Measurements from ENCODE around the gene INPP4A.

The INPP4A gene

GRCh38 chr2:98436734-98437133 lies 7.9 kb upstream of the INPP4A start:
- DNase-seq (ENCODE audit: low read depth), result no peak

- no peak for DNase-seq (ENCODE audit: low read depth)
Measured at GRCh38 chr2:98438190-98439133, 6.2 kb upstream of the INPP4A start.

GRCh38 chr2:98441706-98442450 lies 2.8 kb upstream of the INPP4A start:
- no peak for DNase-seq (ENCODE audit: low read depth)

GRCh38 chr2:98442488-98442887 lies 2.2 kb upstream of the INPP4A start:
- DNase-seq (ENCODE audit: low read depth), result no peak

GRCh38 chr2:98445177-98445682 lies 572 bp downstream of the INPP4A start:
- DNase-seq (ENCODE audit: low read depth), result no peak

GRCh38 chr2:98445683-98446581 lies 1.3 kb downstream of the INPP4A start:
- DNase-seq (ENCODE audit: low read depth), result no peak

GRCh38 chr2:98446850-98447249 lies 2.2 kb downstream of the INPP4A start:
- DNase-seq (ENCODE audit: low read depth), result no peak

- DNase-seq (ENCODE audit: low read depth), result no peak
Measured at GRCh38 chr2:98448441-98449145, 3.9 kb downstream of the INPP4A start.

GRCh38 chr2:98452396-98453027 lies 7.9 kb downstream of the INPP4A start:
- no peak for DNase-seq (ENCODE audit: low read depth)

- no peak for DNase-seq (ENCODE audit: low read depth)
Measured at GRCh38 chr2:98453083-98453482, 8.4 kb downstream of the INPP4A start.

- no peak for DNase-seq (ENCODE audit: low read depth)
Measured at GRCh38 chr2:98453531-98453930, 8.9 kb downstream of the INPP4A start.

GRCh38 chr2:98454073-98454472 lies 9.4 kb downstream of the INPP4A start:
- DNase-seq (ENCODE audit: low read depth), result no peak

- no peak for DNase-seq (ENCODE audit: low read depth)
Measured at GRCh38 chr2:98454500-98455235, 10.0 kb downstream of the INPP4A start.

GRCh38 chr2:98455494-98455976 lies 10.9 kb downstream of the INPP4A start:
- no peak for DNase-seq (ENCODE audit: low read depth)

GRCh38 chr2:98457045-98457696 lies 12.5 kb downstream of the INPP4A start:
- DNase-seq (ENCODE audit: low read depth), result no peak

GRCh38 chr2:98458207-98458606 lies 13.5 kb downstream of the INPP4A start:
- DNase-seq (ENCODE audit: low read depth), result no peak

GRCh38 chr2:98458667-98459380 lies 14.2 kb downstream of the INPP4A start:
- no peak for DNase-seq (ENCODE audit: low read depth)

GRCh38 chr2:98459496-98460175 lies 15.0 kb downstream of the INPP4A start:
- DNase-seq (ENCODE audit: low read depth), result no peak

Measured in CMK (cell line).